HCT116 (cell line): Measurements from ENCODE around the gene RREB1. TPM values are rescaled to one million over a fixed set of nuclear protein-coding genes. Genes with fewer than 3 reads are reported as not detected.

Experiments used
- ATAC-seq: fragments of 200-7000 bp; cut with Tn5 transposase; 2 replicates; pipeline ENCODE4 v1.9.1; 2020; ENCODE audit warnings: mild to moderate bottlenecking, moderate library complexity
- BruUV-seq: library from RNA; stranded (reverse); fragments of 400-500 nt; replicated peaks from 2 replicates; lab custom pipeline; 2021; lab: Mats Ljungman, UMichigan
- CTCF ChIA-PET: fragments of 300-600 bp; sonication (Branson Sonifier 250); formaldehyde crosslinking; loops from one replicate; lab custom pipeline; 2021; ENCODE audit warnings: antibody characterized with exemption; lab: Charles Lee
- POLR2A ChIA-PET: fragments of 300-600, 350-600 bp; sonication (Branson Sonifier 250); formaldehyde crosslinking; loops from one replicate; lab custom pipeline; 2021; ENCODE audit warnings: antibody characterized with exemption; lab: Charles Lee
- RAD21 ChIA-PET, 2 experiments: fragments of 300-600 bp; sonication (Branson Sonifier 250); formaldehyde crosslinking; loops; one replicate each; lab custom pipeline; 2023; ENCODE audit warnings: low total read pairs in 2 of 2; ENCODE audit not compliant: uncharacterized antibody in 2 of 2, unreplicated experiment in 2 of 2, low non-redundant PET in 1 of 2; lab: Charles Lee
- DNase-seq: peaks from one replicate; pipeline ENCODE4 v3.0.0-alpha.2; 2010; ENCODE audit warnings: low read depth, low spot score
- H2AFZ ChIP-seq: fragments of 200-600 bp; shearing (Covaris generic), sonication (generic); 2 replicates; pipeline ENCODE4 v1.6.1; 2017; ENCODE audit warnings: low read depth, mixed run types, mixed read lengths, antibody characterized with exemption, low read length; ENCODE audit not compliant: poor library complexity, severe bottlenecking
- H3K27ac ChIP-seq: 2 replicates; pipeline ENCODE4 v1.5.1; 2012; ENCODE audit warnings: low read depth, low read length
- H3K27me3 ChIP-seq: fragments of 200-600 bp; sonication (generic); 2 replicates; pipeline ENCODE4 v1.6.1; 2016; ENCODE audit warnings: mixed run types, low read length, mixed read lengths; ENCODE audit not compliant: insufficient read depth
- H3K36me3 ChIP-seq, 2 experiments: fragments of 200-500 bp in 1 of 2; fragments of 200-600 bp in 1 of 2; sonication (Bioruptor generic) in 1 of 2; sonication (generic) in 1 of 2; 2 replicates each; pipeline versions ENCODE4 v1.5.1 to v1.6.1; 2014 to 2016; ENCODE audit warnings: low read length in 2 of 2, inconsistent platforms in 1 of 2, mixed read lengths in 1 of 2, mixed run types in 1 of 2; ENCODE audit not compliant: insufficient read depth in 2 of 2, control insufficient read depth in 1 of 2
- H3K4me1 ChIP-seq, 2 experiments: fragments of 200-600 bp in 1 of 2; sonication (generic) in 1 of 2; 2 replicates each; pipeline versions ENCODE4 v1.5.1 to v1.6.1; 2012 to 2017; ENCODE audit warnings: low read length in 2 of 2, inconsistent platforms in 1 of 2, mild to moderate bottlenecking in 1 of 2, mixed read lengths in 1 of 2, mixed run types in 1 of 2, moderate library complexity in 1 of 2; ENCODE audit not compliant: insufficient read depth in 2 of 2, control insufficient read depth in 1 of 2
- H3K4me2 ChIP-seq: fragments of 200-600 bp; sonication (generic); 2 replicates; pipeline ENCODE4 v1.6.1; 2017; ENCODE audit warnings: mixed run types, low read length, mixed read lengths
- H3K4me3 ChIP-seq, 2 experiments: fragments of 200-600 bp in 1 of 2; sonication (generic) in 1 of 2; replicated peaks in 1 of 2; 2 replicates each; pipeline ENCODE4 v1.5.1; 2011 to 2016; ENCODE audit warnings: low read length in 2 of 2, control low read depth in 1 of 2, low read depth in 1 of 2, mild to moderate bottlenecking in 1 of 2, mixed read lengths in 1 of 2, mixed run types in 1 of 2
- H3K79me2 ChIP-seq: fragments of 200-600 bp; sonication (generic); 2 replicates; pipeline ENCODE4 v1.6.1; 2017; ENCODE audit warnings: mild to moderate bottlenecking, mixed run types, low read length, moderate library complexity, mixed read lengths; ENCODE audit not compliant: insufficient read depth
- H3K9ac ChIP-seq: fragments of 200-600 bp; sonication (generic); 2 replicates; pipeline ENCODE4 v1.6.1; 2016; ENCODE audit warnings: low read length, mixed read lengths
- H3K9me2 ChIP-seq: fragments of 200-600 bp; sonication (generic), shearing (Covaris generic); 2 replicates; pipeline ENCODE4 v1.6.1; 2017; ENCODE audit warnings: mixed run types, mild to moderate bottlenecking, moderate library complexity; ENCODE audit not compliant: insufficient read depth
- H3K9me3 ChIP-seq, 2 experiments: fragments of 200-500 bp in 1 of 2; fragments of 200-600 bp in 1 of 2; sonication (Bioruptor generic) in 1 of 2; sonication (generic) in 1 of 2; 2 replicates each; pipeline ENCODE4 v1.6.1; 2014 to 2017; ENCODE audit warnings: low read length in 2 of 2, mixed read lengths in 2 of 2, inconsistent platforms in 1 of 2, low read depth in 1 of 2, mild to moderate bottlenecking in 1 of 2, mixed run types in 1 of 2, moderate library complexity in 1 of 2; ENCODE audit not compliant: control insufficient read depth in 1 of 2, insufficient read depth in 1 of 2
- H4K20me1 ChIP-seq: fragments of 200-600 bp; sonication (generic), shearing (Covaris generic); 2 replicates; pipeline ENCODE4 v1.6.1; 2017; ENCODE audit warnings: mixed run types, mild to moderate bottlenecking, moderate library complexity; ENCODE audit not compliant: insufficient read depth
- CBX3 ChIP-seq: IDR thresholded peaks from 2 replicates; pipeline ENCODE4 v1.6.1; 2012; ENCODE audit warnings: low read depth
- CEBPB ChIP-seq: IDR thresholded peaks from 2 replicates; pipeline ENCODE4 v1.6.1; 2012; ENCODE audit warnings: low read depth
- EGR1 ChIP-seq: IDR thresholded peaks from 2 replicates; pipeline ENCODE4 v1.6.1; 2012; ENCODE audit warnings: low read depth
- EZH2 ChIP-seq: fragments of 200-600 bp; sonication (generic); IDR thresholded peaks from 2 replicates; pipeline ENCODE4 v1.6.1; 2017; ENCODE audit warnings: antibody characterized with exemption, mixed run types
- FOSL1 ChIP-seq: IDR thresholded peaks from 2 replicates; pipeline ENCODE4 v1.6.1; 2012; ENCODE audit warnings: low read depth
- JUND ChIP-seq: IDR thresholded peaks from 2 replicates; pipeline ENCODE4 v1.6.1; 2012
- RAD21 ChIP-seq: IDR thresholded peaks from 2 replicates; pipeline ENCODE4 v1.6.1; 2012; ENCODE audit warnings: low read depth, mild to moderate bottlenecking
- SP1 ChIP-seq: IDR thresholded peaks from 2 replicates; pipeline ENCODE4 v1.6.1; 2012; ENCODE audit warnings: low read depth
- SRF ChIP-seq: IDR thresholded peaks from 2 replicates; pipeline ENCODE4 v1.6.1; 2012; ENCODE audit warnings: low read depth
- YY1 ChIP-seq: IDR thresholded peaks from 2 replicates; pipeline ENCODE4 v1.6.1; 2011; ENCODE audit warnings: low read length, low read depth, moderate library complexity, mild to moderate bottlenecking; ENCODE audit not compliant: insufficient replicate concordance; ENCODE audit errors: extremely low read depth
- intact Hi-C: fragments of 100-400 bp; cut with micrococcal nuclease; formaldehyde crosslinking; loops from 2 replicates; pipeline ENCODE4 v1.10.0; 2022
- total RNA-seq: library from RNA; stranded (reverse); gene quantifications from one replicate; pipeline ENCODE4 v1.2.1, GENCODE V29; 2021; ENCODE audit not compliant: unreplicated experiment
- TF ChIP-seq, protein P1 (sequence below), 3 experiments: fragments of 200-600 bp in 1 of 3; sonication (generic) in 1 of 3; IDR thresholded peaks in 2 of 3; conservative IDR thresholded peaks in 1 of 3; 2 replicates each; pipeline ENCODE4 v1.5.1; 2012 to 2017; ENCODE audit warnings: low read depth in 2 of 3, low read length in 2 of 3, antibody characterized with exemption in 1 of 3, borderline replicate concordance in 1 of 3, control low read depth in 1 of 3, mild to moderate bottlenecking in 1 of 3, mixed read lengths in 1 of 3, mixed run types in 1 of 3, moderate library complexity in 1 of 3; ENCODE audit not compliant: insufficient read depth in 1 of 3
- TF ChIP-seq, protein P2 (sequence below): IDR thresholded peaks from 2 replicates; pipeline ENCODE4 v1.6.1; 2012
- TF ChIP-seq, protein P3 (sequence below): IDR thresholded peaks from 2 replicates; pipeline ENCODE4 v1.6.1; 2012; ENCODE audit warnings: low read depth

RREB1 gene
- total RNA-seq, 1 experiment from 2014 or later, result 47.9 TPM

DNA sequence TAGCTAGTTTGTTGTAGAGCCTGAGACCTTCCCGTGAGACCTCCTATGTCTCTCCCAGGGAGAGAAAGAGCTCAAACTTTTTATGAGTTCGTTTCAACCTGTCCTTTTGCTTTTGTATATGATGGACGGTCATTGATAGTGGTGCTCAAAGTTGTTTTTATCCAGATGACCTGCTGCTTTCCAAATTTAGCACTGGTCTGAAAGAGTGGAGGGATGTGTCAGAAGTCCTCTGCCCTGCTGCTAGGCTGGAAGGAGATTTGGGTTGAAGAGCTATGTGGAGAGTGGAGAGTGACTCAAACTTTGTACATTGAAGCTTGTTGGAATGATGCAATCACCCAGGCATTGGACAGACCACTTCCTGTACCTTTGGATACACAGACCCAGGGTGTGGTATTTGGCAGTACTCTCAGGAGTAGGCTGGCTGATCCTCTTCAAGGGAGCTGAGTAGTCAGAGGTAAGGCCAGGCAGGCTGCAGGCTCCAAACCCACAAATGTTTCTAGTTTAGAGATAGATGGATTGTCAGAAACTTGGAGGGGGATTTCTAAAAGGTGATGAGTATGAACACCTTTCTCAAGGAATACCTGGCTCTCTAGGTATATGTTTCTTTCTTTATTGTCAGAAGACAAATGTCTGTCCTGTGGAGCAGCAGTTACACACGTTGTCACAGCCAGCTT, 49.4 kb upstream of the RREB1 start (continued):
- TF ChIP-seq, protein P1, sequence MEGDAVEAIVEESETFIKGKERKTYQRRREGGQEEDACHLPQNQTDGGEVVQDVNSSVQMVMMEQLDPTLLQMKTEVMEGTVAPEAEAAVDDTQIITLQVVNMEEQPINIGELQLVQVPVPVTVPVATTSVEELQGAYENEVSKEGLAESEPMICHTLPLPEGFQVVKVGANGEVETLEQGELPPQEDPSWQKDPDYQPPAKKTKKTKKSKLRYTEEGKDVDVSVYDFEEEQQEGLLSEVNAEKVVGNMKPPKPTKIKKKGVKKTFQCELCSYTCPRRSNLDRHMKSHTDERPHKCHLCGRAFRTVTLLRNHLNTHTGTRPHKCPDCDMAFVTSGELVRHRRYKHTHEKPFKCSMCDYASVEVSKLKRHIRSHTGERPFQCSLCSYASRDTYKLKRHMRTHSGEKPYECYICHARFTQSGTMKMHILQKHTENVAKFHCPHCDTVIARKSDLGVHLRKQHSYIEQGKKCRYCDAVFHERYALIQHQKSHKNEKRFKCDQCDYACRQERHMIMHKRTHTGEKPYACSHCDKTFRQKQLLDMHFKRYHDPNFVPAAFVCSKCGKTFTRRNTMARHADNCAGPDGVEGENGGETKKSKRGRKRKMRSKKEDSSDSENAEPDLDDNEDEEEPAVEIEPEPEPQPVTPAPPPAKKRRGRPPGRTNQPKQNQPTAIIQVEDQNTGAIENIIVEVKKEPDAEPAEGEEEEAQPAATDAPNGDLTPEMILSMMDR (IDR thresholded peaks at IDR 0.05 in 2 of 3, conservative IDR thresholded peaks at IDR 0.05 in 1 of 3; ENCODE audit: borderline replicate concordance in 1 of 3, insufficient read depth in 1 of 3, low read depth in 2 of 3, low read length in 2 of 3), result no peak
- TF ChIP-seq CEBPB (peak; percentile 99), EGR1 (no peak)

DNA sequence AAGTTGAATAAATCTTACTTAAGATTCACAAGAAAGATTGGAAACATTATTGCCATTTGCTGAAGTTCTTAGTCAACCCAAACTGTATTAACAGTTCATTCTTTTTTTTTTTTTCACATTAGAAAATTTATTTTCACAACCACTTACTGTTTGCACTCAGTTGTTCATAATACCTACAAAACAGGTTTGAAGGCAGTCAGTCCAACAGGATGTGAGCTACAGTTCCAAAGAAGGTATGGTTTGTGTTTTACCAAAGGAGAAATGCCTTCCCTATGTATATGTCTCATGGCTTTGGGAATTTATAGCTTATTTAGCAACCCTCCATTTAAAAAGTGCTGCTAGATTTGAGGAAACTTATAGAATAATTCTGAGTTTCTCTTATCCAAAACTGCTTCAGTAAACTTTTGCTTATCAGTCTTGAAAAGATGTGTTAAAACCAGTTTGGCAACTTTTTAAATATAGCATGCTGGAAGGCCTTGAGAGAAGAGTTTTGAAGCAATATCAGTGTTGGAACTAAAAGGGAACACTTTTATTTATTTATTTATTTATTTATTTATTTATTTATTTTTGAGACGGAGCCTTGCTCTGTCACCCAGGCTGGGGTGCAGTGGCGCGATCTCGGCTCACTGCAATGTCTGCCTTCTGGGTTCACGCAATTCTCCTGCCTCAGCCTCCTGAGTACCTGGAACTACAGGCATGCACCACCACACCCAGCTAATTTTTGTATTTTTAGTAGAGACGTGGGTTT, 46.8 kb upstream of the RREB1 start:
- ChIA-PET RAD21 (no interaction called here), CTCF (no interaction called here), POLR2A (no interaction called here)
- no peaks in the 10 kb centered on the region for H4K20me1 ChIP-seq
- no peaks in the 10 kb centered on the region for H3K36me3 ChIP-seq
- no TSS peak for BruUV-seq
- ATAC-seq (no peak), DNase-seq (peak; percentile 10)
- intact Hi-C loops, result loop anchor here (5.0 kb wide), 1 partner anchor 46 kb away; the partner anchor contains the start of gene RREB1
- no peaks in the 10 kb centered on the region for H3K79me2 ChIP-seq
- no peak overlapping the region for H3K4me3 ChIP-seq
- TF ChIP-seq SRF (peak; percentile 37; the same call in 1 of the 2 replicates), RAD21 (0 out of 2 replicates have a peak, but pooled peaks have one; percentile 12), CBX3 (peak; percentile 38; the same call in 1 of the 2 replicates), YY1 (no peak), EZH2 (no peak), JUND (peak; percentile 13; the same call in 1 of the 2 replicates), FOSL1 (no peak), SP1 (peak; percentile 44; the same call in 1 of the 2 replicates)
- TF ChIP-seq, protein P1 (IDR thresholded peaks at IDR 0.05 in 2 of 3, conservative IDR thresholded peaks at IDR 0.05 in 1 of 3; ENCODE audit: borderline replicate concordance in 1 of 3, insufficient read depth in 1 of 3, low read depth in 2 of 3, low read length in 2 of 3), result no peak
- TF ChIP-seq, protein P2, sequence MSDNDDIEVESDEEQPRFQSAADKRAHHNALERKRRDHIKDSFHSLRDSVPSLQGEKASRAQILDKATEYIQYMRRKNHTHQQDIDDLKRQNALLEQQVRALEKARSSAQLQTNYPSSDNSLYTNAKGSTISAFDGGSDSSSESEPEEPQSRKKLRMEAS, result peak; percentile 42; the same call in 1 of the 2 replicates
- TF ChIP-seq, protein P3, sequence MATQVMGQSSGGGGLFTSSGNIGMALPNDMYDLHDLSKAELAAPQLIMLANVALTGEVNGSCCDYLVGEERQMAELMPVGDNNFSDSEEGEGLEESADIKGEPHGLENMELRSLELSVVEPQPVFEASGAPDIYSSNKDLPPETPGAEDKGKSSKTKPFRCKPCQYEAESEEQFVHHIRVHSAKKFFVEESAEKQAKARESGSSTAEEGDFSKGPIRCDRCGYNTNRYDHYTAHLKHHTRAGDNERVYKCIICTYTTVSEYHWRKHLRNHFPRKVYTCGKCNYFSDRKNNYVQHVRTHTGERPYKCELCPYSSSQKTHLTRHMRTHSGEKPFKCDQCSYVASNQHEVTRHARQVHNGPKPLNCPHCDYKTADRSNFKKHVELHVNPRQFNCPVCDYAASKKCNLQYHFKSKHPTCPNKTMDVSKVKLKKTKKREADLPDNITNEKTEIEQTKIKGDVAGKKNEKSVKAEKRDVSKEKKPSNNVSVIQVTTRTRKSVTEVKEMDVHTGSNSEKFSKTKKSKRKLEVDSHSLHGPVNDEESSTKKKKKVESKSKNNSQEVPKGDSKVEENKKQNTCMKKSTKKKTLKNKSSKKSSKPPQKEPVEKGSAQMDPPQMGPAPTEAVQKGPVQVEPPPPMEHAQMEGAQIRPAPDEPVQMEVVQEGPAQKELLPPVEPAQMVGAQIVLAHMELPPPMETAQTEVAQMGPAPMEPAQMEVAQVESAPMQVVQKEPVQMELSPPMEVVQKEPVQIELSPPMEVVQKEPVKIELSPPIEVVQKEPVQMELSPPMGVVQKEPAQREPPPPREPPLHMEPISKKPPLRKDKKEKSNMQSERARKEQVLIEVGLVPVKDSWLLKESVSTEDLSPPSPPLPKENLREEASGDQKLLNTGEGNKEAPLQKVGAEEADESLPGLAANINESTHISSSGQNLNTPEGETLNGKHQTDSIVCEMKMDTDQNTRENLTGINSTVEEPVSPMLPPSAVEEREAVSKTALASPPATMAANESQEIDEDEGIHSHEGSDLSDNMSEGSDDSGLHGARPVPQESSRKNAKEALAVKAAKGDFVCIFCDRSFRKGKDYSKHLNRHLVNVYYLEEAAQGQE, result no peak
- peak overlapping the region; percentile 46 for H3K4me2 ChIP-seq
- H2AFZ ChIP-seq, result peak overlapping the region; percentile 62
- H3K4me1 ChIP-seq, result peaks cover 42 to 58% of the 10 kb centered on the region in 2 experiments
- H3K27ac ChIP-seq, result no peak overlapping the region
- H3K9me3 ChIP-seq, result no peaks in the 10 kb centered on the region
- H3K9me2 ChIP-seq, result no peaks in the 10 kb centered on the region
- no peak overlapping the region for H3K9ac ChIP-seq
- H3K27me3 ChIP-seq, result no peaks in the 10 kb centered on the region
